ENCODE results near the gene PRRG4.
"Not testable (repeated sequence)": the region's sequence is repeated elsewhere in the genome, so short reads cannot be mapped to it uniquely, and the experiment has no call there.

The PRRG4 gene

DNA sequence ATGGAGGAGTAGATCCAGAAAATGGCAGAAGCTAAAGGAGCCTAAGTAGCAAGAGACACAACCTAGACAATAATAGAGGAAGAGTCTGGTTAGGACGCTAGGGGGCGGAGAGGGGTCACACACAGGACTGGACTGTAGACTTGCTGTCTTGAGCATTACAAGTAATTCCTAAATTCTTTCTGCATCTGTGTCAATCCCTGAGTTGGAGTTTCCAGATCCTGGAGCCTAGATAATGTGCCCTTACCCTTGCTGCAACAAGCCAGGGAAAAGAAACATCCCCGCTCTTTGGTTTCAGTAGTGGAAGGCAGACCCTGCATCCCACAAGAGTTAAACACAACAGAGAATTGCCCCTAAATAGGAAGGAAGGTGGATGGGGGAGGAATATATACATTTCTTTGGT lies 20.4 kb upstream of the PRRG4 start:
- no peak overlapping the region for H3K4me3 ChIP-seq (ENCODE audit: low read length in 2 of 2)
- no peak overlapping the region for H3K9ac ChIP-seq (ENCODE audit: low read depth in 1 of 2, low read length in 2 of 2)
- H3K36me3 ChIP-seq (ENCODE audit: control insufficient read depth in 2 of 2, insufficient read depth in 2 of 2, low read length in 2 of 2) = no peaks in the 10 kb centered on the region
- H3K27me3 ChIP-seq (ENCODE audit: control insufficient read depth in 2 of 2, insufficient read depth in 2 of 2, low read length in 2 of 2) = no peaks in the 10 kb centered on the region
- H3K4me1 ChIP-seq (ENCODE audit: control insufficient read depth in 2 of 2, insufficient read depth in 2 of 2, low read length in 2 of 2) = no peaks in the 10 kb centered on the region
- no peaks in the 10 kb centered on the region for H3K9me3 ChIP-seq (ENCODE audit: control insufficient read depth in 2 of 2, low read length in 2 of 2)
- no peak overlapping the region for H3K27ac ChIP-seq (ENCODE audit: low read depth in 2 of 2, low read length in 2 of 2)

DNA sequence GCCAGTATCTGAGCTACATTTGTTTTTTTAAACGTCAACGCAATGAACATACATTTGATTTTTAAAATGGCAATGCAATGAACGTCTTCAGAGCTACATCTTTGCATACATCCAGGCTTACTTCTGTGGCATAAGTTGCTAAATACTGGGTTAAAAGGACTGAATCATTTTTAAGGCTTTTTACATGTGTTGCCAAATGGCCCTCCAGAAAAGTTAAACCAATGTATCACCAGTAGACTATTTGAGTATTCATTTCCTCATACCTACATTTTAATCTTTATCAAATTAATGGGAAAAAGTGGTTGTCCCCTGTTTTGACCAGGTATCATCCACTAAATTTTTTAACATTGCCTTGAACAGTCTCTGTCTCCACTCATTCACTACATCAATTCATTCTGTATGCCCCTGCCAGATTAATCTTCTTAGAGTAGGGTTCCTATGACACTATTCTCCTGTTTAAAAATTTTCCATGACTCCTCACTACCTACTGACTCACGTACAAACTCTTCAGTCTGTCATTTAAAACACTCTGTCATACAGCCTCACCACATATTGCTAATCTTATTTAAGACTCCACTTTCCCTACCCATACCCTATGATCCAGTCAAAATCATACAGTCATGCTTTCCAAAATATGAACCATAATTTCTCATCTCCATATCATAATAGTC lies 12.4 kb upstream of the PRRG4 start:
- no peak overlapping the region for H3K27ac ChIP-seq (ENCODE audit: low read depth in 2 of 2, low read length in 2 of 2)
- no peak overlapping the region for H3K4me3 ChIP-seq (ENCODE audit: low read length in 2 of 2)
- no peaks in the 10 kb centered on the region for H3K4me1 ChIP-seq (ENCODE audit: control insufficient read depth in 2 of 2, insufficient read depth in 2 of 2, low read length in 2 of 2)
- no peak overlapping the region for H3K9ac ChIP-seq (ENCODE audit: low read depth in 1 of 2, low read length in 2 of 2)
- no peaks in the 10 kb centered on the region for H3K9me3 ChIP-seq (ENCODE audit: control insufficient read depth in 2 of 2, low read length in 2 of 2)
- no peaks in the 10 kb centered on the region for H3K36me3 ChIP-seq (ENCODE audit: control insufficient read depth in 2 of 2, insufficient read depth in 2 of 2, low read length in 2 of 2)
- no peaks in the 10 kb centered on the region for H3K27me3 ChIP-seq (ENCODE audit: control insufficient read depth in 2 of 2, insufficient read depth in 2 of 2, low read length in 2 of 2)

DNA sequence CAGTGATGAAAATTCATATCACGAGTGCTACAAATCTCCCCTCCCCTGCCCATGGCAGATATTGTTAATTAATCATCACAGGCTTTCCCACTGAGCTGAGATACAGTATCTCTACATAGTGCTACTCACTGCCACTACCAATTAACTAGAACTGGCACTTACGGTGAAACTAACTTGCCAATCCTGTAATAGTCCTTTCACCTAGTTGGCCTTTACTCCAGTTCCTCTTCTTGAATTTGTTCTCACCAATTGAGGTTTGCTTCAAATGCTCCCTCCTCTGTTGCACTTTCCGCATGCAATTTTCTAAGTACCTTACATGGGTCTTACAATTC lies 11.9 kb upstream of the PRRG4 start:
- no peak overlapping the region for H3K27ac ChIP-seq (ENCODE audit: low read depth in 2 of 2, low read length in 2 of 2)
- no peak overlapping the region for H3K4me3 ChIP-seq (ENCODE audit: low read length in 2 of 2)
- H3K9ac ChIP-seq (ENCODE audit: low read depth in 1 of 2, low read length in 2 of 2) = no peak overlapping the region
- no peaks in the 10 kb centered on the region for H3K36me3 ChIP-seq (ENCODE audit: control insufficient read depth in 2 of 2, insufficient read depth in 2 of 2, low read length in 2 of 2)
- H3K9me3 ChIP-seq (ENCODE audit: control insufficient read depth in 2 of 2, low read length in 2 of 2) = no peaks in the 10 kb centered on the region
- no peaks in the 10 kb centered on the region for H3K4me1 ChIP-seq (ENCODE audit: control insufficient read depth in 2 of 2, insufficient read depth in 2 of 2, low read length in 2 of 2)
- no peaks in the 10 kb centered on the region for H3K27me3 ChIP-seq (ENCODE audit: control insufficient read depth in 2 of 2, insufficient read depth in 2 of 2, low read length in 2 of 2)

DNA sequence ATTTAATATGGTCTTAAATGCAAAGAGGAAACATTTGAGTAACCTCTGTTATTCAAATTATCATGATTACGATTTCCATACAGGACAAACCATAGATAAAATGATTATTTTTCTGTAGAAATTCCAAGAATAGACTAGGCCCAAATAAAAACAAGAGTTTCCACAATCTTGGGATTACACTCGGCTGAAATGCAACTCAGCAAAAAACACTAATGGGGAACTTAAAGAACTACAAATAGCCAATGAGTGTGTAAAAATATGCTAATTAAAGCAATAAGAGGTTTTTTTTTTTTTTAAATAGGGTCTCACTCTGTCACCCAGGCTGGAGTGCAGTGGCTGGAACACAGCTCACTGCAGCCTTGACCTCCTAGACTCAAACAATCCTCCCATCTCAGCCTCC lies 10.5 kb upstream of the PRRG4 start:
- Histone ChIP-seq H3K27ac (ENCODE audit: low read depth in 2 of 2, low read length in 2 of 2) (no peak overlapping the region), H3K27me3 (ENCODE audit: control insufficient read depth in 2 of 2, insufficient read depth in 2 of 2, low read length in 2 of 2) (no peaks in the 10 kb centered on the region), H3K4me1 (ENCODE audit: control insufficient read depth in 2 of 2, insufficient read depth in 2 of 2, low read length in 2 of 2) (no peaks in the 10 kb centered on the region), H3K9me3 (ENCODE audit: control insufficient read depth in 2 of 2, low read length in 2 of 2) (no peaks in the 10 kb centered on the region), H3K36me3 (ENCODE audit: control insufficient read depth in 2 of 2, insufficient read depth in 2 of 2, low read length in 2 of 2) (no peaks in the 10 kb centered on the region), H3K9ac (ENCODE audit: low read depth in 1 of 2, low read length in 2 of 2) (no peak overlapping the region), H3K4me3 (ENCODE audit: low read length in 2 of 2) (no peak overlapping the region)

- Histone ChIP-seq H3K4me3 (ENCODE audit: low read length in 2 of 2) (no peak overlapping the region), H3K9ac (ENCODE audit: low read depth in 1 of 2, low read length in 2 of 2) (no peak overlapping the region), H3K9me3 (ENCODE audit: control insufficient read depth in 2 of 2, low read length in 2 of 2) (no peaks in the 10 kb centered on the region), H3K4me1 (ENCODE audit: control insufficient read depth in 2 of 2, insufficient read depth in 2 of 2, low read length in 2 of 2) (no peaks in the 10 kb centered on the region), H3K27me3 (ENCODE audit: control insufficient read depth in 2 of 2, insufficient read depth in 2 of 2, low read length in 2 of 2) (no peaks in the 10 kb centered on the region), H3K36me3 (ENCODE audit: control insufficient read depth in 2 of 2, insufficient read depth in 2 of 2, low read length in 2 of 2) (no peaks in the 10 kb centered on the region), H3K27ac (ENCODE audit: low read depth in 2 of 2, low read length in 2 of 2) (no peak overlapping the region)
Measured at GRCh38 chr11:32820497-32820896, 9.2 kb upstream of the PRRG4 start.

DNA sequence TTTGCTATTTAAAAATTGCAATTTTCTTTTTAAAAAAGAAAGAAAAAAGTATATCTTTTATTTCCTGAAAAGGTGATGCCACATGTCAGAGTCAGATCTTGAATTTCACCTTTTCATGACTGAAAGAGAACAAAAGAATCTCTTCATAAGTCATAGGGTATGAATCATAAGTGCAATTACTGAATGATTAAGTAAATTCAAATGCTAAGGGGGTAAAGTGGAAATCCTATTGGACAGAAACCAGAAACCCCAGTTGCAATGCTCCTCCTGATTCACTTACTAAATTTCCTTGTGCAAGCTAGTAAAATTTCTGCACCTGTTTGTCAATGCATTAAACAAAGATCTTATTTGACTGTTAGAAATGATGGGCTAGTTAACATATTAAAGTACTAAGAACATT lies 8.2 kb upstream of the PRRG4 start:
- Histone ChIP-seq H3K4me1 (ENCODE audit: control insufficient read depth in 2 of 2, insufficient read depth in 2 of 2, low read length in 2 of 2) (no peaks in the 10 kb centered on the region), H3K9ac (ENCODE audit: low read depth in 1 of 2, low read length in 2 of 2) (no peak overlapping the region), H3K27me3 (ENCODE audit: control insufficient read depth in 2 of 2, insufficient read depth in 2 of 2, low read length in 2 of 2) (no peaks in the 10 kb centered on the region), H3K9me3 (ENCODE audit: control insufficient read depth in 2 of 2, low read length in 2 of 2) (no peaks in the 10 kb centered on the region), H3K27ac (ENCODE audit: low read depth in 2 of 2, low read length in 2 of 2) (no peak overlapping the region), H3K4me3 (ENCODE audit: low read length in 2 of 2) (no peak overlapping the region), H3K36me3 (ENCODE audit: control insufficient read depth in 2 of 2, insufficient read depth in 2 of 2, low read length in 2 of 2) (no peaks in the 10 kb centered on the region)

DNA sequence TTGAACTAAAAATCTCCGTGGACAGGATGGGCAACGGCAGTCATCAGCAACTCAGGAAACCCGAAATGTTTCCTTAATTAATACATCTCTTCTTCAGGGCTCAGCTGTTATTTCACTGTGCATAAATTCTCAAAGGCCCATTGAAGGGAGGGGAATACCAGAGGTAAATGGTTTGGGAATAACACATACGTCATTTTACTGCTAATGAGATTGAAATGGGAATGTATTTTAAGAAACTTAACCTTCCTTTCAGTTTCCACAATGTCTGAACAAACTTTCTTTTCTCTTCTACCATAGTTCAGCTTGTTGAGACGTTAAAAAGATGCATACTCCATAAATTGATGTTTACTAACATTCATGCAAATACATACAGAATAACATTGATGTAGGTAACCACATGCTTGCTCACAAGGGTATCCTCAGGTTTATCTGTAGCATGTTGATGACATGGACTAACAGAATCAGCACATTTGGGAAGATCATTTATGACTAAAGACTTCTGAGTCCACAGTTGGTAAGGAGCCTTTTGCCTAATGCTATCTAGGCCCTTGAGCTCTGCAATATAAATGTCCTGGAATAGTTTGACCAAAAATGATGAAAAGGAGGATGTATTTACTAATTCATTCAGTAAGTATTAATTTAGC lies 7.7 kb upstream of the PRRG4 start:
- Histone ChIP-seq H3K27me3 (ENCODE audit: control insufficient read depth in 2 of 2, insufficient read depth in 2 of 2, low read length in 2 of 2) (no peaks in the 10 kb centered on the region), H3K4me1 (ENCODE audit: control insufficient read depth in 2 of 2, insufficient read depth in 2 of 2, low read length in 2 of 2) (no peaks in the 10 kb centered on the region), H3K9me3 (ENCODE audit: control insufficient read depth in 2 of 2, low read length in 2 of 2) (no peaks in the 10 kb centered on the region), H3K27ac (ENCODE audit: low read depth in 2 of 2, low read length in 2 of 2) (no peak overlapping the region), H3K4me3 (ENCODE audit: low read length in 2 of 2) (no peak overlapping the region), H3K36me3 (ENCODE audit: control insufficient read depth in 2 of 2, insufficient read depth in 2 of 2, low read length in 2 of 2) (no peaks in the 10 kb centered on the region), H3K9ac (ENCODE audit: low read depth in 1 of 2, low read length in 2 of 2) (no peak overlapping the region)

DNA sequence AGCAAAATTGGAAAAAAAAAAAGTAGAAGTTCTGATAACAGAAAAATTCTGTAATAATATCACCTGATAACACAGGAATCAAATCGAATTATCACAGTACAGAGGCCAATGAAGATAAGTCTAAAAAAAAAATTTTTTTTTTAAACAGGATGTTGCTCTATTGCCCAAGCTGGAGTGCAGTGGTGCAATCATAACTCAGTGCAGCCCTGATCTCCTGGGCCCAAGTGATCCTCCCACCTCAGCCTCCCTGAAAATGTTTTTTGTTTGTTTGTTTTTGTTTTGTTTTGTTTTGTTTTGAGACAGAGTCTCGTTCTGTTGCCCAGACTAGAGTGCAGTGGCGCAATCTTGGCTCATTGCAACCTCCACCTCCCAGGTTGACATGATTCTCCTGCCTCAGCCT lies 6.1 kb upstream of the PRRG4 start:
- not testable (repeated sequence) for H3K36me3 ChIP-seq (ENCODE audit: control insufficient read depth in 2 of 2, insufficient read depth in 2 of 2, low read length in 2 of 2); H3K9me3 ChIP-seq (ENCODE audit: control insufficient read depth in 2 of 2, low read length in 2 of 2); H3K4me3 ChIP-seq (ENCODE audit: low read length in 2 of 2); H3K27me3 ChIP-seq (ENCODE audit: control insufficient read depth in 2 of 2, insufficient read depth in 2 of 2, low read length in 2 of 2); H3K9ac ChIP-seq (ENCODE audit: low read depth in 1 of 2, low read length in 2 of 2); H3K4me1 ChIP-seq (ENCODE audit: control insufficient read depth in 2 of 2, insufficient read depth in 2 of 2, low read length in 2 of 2); H3K27ac ChIP-seq (ENCODE audit: low read depth in 2 of 2, low read length in 2 of 2)

- no peak overlapping the region for H3K27ac ChIP-seq (ENCODE audit: low read depth in 2 of 2, low read length in 2 of 2)
- H3K4me3 ChIP-seq (ENCODE audit: low read length in 2 of 2) = no peak overlapping the region
- H3K9ac ChIP-seq (ENCODE audit: low read depth in 1 of 2, low read length in 2 of 2) = no peak overlapping the region
- H3K36me3 ChIP-seq (ENCODE audit: control insufficient read depth in 2 of 2, insufficient read depth in 2 of 2, low read length in 2 of 2) = no peaks in the 10 kb centered on the region
- H3K4me1 ChIP-seq (ENCODE audit: control insufficient read depth in 2 of 2, insufficient read depth in 2 of 2, low read length in 2 of 2) = peaks cover 3 to 6% of the 10 kb centered on the region in 2 donors
- no peaks in the 10 kb centered on the region for H3K27me3 ChIP-seq (ENCODE audit: control insufficient read depth in 2 of 2, insufficient read depth in 2 of 2, low read length in 2 of 2)
- H3K9me3 ChIP-seq (ENCODE audit: control insufficient read depth in 2 of 2, low read length in 2 of 2) = no peaks in the 10 kb centered on the region
Measured at GRCh38 chr11:32826113-32826512, 3.6 kb upstream of the PRRG4 start.

GRCh38 chr11:32827276-32827675 lies 2.5 kb upstream of the PRRG4 start:
- Histone ChIP-seq H3K4me3 (ENCODE audit: low read length in 2 of 2) (no peak overlapping the region), H3K9ac (ENCODE audit: low read depth in 1 of 2, low read length in 2 of 2) (no peak overlapping the region), H3K36me3 (ENCODE audit: control insufficient read depth in 2 of 2, insufficient read depth in 2 of 2, low read length in 2 of 2) (no peaks in the 10 kb centered on the region), H3K4me1 (ENCODE audit: control insufficient read depth in 2 of 2, insufficient read depth in 2 of 2, low read length in 2 of 2) (peaks cover 3 to 6% of the 10 kb centered on the region in 2 donors), H3K27me3 (ENCODE audit: control insufficient read depth in 2 of 2, insufficient read depth in 2 of 2, low read length in 2 of 2) (no peaks in the 10 kb centered on the region), H3K27ac (ENCODE audit: low read depth in 2 of 2, low read length in 2 of 2) (no peak overlapping the region), H3K9me3 (ENCODE audit: control insufficient read depth in 2 of 2, low read length in 2 of 2) (no peaks in the 10 kb centered on the region)
